SK-N-SH (cell line): ENCODE measurements around the gene SPEF1.

Experiments
- CTCF ChIP-seq: fragments of 200-600 bp; sonication (generic); IDR thresholded peaks from 2 replicates; pipeline ENCODE4 v1.6.1; 2017; ENCODE audit warnings: antibody characterized with exemption, mild to moderate bottlenecking, moderate library complexity
- RAD21 ChIP-seq: IDR thresholded peaks from 2 replicates; pipeline ENCODE4 v1.6.1; 2012; ENCODE audit warnings: mild to moderate bottlenecking, low read length
- SMC3 ChIP-seq: IDR thresholded peaks from 2 replicates; pipeline ENCODE4 v1.6.1; 2012; ENCODE audit warnings: low read depth, low read length, improper control_type of control experiment
- TAF1 ChIP-seq: IDR thresholded peaks from 2 replicates; pipeline ENCODE4 v1.6.1; 2012; ENCODE audit warnings: low read depth, mild to moderate bottlenecking, low read length, moderate library complexity, borderline replicate concordance

- no peak for TF ChIP-seq RAD21
- TF ChIP-seq CTCF: no peak
- no peak for TF ChIP-seq TAF1
- no peak for TF ChIP-seq SMC3
Observed at GRCh38 chr20:3787324-3788014, 6.2 kb upstream of the SPEF1 start.
